Ishikawa (cell line): Measurements from ENCODE around the gene NRCAM.

Source experiments
- CEBPB ChIP-seq: IDR thresholded peaks from 2 replicates; pipeline ENCODE4 v1.6.1; 2012
- CREB1 ChIP-seq: IDR thresholded peaks from 2 replicates; pipeline ENCODE4 v1.6.1; 2012; ENCODE audit warnings: low read depth
- EGR1 ChIP-seq: IDR thresholded peaks from 2 replicates; pipeline ENCODE4 v1.6.1; 2012
- EP300 ChIP-seq: IDR thresholded peaks from 2 replicates; pipeline ENCODE4 v1.6.1; 2012; ENCODE audit warnings: borderline replicate concordance
- FOXM1 ChIP-seq: IDR thresholded peaks from 2 replicates; pipeline ENCODE4 v1.6.1; 2012; ENCODE audit warnings: low read depth, borderline replicate concordance
- NFIC ChIP-seq: IDR thresholded peaks from 2 replicates; pipeline ENCODE4 v1.6.1; 2012
- RAD21 ChIP-seq: IDR thresholded peaks from 2 replicates; pipeline ENCODE4 v1.6.1; 2012; ENCODE audit warnings: low read depth
- TAF1 ChIP-seq: IDR thresholded peaks from 2 replicates; pipeline ENCODE4 v1.6.1; 2012; ENCODE audit warnings: low read depth, mild to moderate bottlenecking
- TCF12 ChIP-seq: IDR thresholded peaks from 2 replicates; pipeline ENCODE4 v1.6.1; 2012; ENCODE audit warnings: low read depth
- TEAD4 ChIP-seq: IDR thresholded peaks from 2 replicates; pipeline ENCODE4 v1.6.1; 2012
- YY1 ChIP-seq: IDR thresholded peaks from 2 replicates; pipeline ENCODE4 v1.6.1; 2012; ENCODE audit warnings: low read depth
- ZBTB7A ChIP-seq: IDR thresholded peaks from 2 replicates; pipeline ENCODE4 v1.6.1; 2012; ENCODE audit warnings: low read depth
- TF ChIP-seq, protein P1 (sequence below): IDR thresholded peaks from 2 replicates; pipeline ENCODE4 v1.6.1; 2012
- TF ChIP-seq, protein P2 (sequence below): IDR thresholded peaks from 2 replicates; pipeline ENCODE4 v1.6.1; 2012
- TF ChIP-seq, protein P3 (sequence below): IDR thresholded peaks from 2 replicates; pipeline ENCODE4 v1.6.1; 2012; ENCODE audit warnings: low read depth, mild to moderate bottlenecking

The NRCAM gene

DNA sequence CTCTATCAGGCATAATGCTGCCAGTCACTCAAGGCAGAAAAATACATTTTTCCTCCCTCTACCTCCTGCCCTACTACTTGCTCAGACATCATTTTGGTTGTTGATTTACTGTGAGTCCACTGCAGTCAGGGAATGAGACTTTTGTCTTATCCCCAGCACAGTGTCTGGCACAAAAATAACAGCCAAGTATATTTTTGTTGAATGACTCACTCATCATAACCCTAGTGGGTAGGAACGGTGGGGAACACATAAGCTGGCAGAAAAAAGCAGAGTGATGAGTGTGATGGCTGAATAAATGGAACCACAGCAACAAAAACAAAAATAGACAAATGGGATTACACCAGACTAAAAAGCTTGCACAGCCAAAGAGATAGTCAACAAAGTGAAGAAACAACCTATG, 260.2 kb downstream of the NRCAM start:
- TF ChIP-seq, protein P1, sequence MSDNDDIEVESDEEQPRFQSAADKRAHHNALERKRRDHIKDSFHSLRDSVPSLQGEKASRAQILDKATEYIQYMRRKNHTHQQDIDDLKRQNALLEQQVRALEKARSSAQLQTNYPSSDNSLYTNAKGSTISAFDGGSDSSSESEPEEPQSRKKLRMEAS: no peak
- TF ChIP-seq, protein P2, sequence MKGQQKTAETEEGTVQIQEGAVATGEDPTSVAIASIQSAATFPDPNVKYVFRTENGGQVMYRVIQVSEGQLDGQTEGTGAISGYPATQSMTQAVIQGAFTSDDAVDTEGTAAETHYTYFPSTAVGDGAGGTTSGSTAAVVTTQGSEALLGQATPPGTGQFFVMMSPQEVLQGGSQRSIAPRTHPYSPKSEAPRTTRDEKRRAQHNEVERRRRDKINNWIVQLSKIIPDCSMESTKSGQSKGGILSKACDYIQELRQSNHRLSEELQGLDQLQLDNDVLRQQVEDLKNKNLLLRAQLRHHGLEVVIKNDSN: no peak
- no peak for TF ChIP-seq ZBTB7A
- no peak for TF ChIP-seq RAD21
- no peak for TF ChIP-seq EP300
- no peak for TF ChIP-seq TAF1
- TF ChIP-seq TEAD4: no peak
- no peak for TF ChIP-seq YY1
- TF ChIP-seq FOXM1: no peak
- no peak for TF ChIP-seq CEBPB
- TF ChIP-seq CREB1: no peak
- TF ChIP-seq NFIC: no peak

GRCh38 chr7:108193594-108194498, 262.4 kb downstream of the NRCAM start:
- TF ChIP-seq CEBPB: peak; percentile 43; the same call in 1 of the 2 replicates
- TF ChIP-seq CREB1: no peak

DNA sequence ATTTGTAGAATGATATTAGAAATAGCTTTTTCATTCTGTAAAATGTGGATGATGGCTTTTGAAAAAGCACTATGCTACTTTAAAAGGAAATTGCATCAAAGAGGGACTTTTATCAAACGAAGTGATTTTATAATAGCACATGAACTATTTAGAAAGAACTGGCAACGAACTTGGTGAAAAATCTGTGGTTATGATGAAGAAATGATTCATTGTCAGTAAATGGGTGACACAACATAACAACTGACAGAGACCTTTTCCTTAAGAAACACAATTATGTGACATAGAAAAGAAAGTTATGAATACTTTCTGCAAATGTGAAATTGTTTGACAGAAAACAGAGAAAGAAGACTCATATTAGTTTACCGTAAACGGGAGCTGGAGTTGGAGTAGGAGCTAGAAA, 265.3 kb downstream of the NRCAM start:
- TF ChIP-seq, protein P3, sequence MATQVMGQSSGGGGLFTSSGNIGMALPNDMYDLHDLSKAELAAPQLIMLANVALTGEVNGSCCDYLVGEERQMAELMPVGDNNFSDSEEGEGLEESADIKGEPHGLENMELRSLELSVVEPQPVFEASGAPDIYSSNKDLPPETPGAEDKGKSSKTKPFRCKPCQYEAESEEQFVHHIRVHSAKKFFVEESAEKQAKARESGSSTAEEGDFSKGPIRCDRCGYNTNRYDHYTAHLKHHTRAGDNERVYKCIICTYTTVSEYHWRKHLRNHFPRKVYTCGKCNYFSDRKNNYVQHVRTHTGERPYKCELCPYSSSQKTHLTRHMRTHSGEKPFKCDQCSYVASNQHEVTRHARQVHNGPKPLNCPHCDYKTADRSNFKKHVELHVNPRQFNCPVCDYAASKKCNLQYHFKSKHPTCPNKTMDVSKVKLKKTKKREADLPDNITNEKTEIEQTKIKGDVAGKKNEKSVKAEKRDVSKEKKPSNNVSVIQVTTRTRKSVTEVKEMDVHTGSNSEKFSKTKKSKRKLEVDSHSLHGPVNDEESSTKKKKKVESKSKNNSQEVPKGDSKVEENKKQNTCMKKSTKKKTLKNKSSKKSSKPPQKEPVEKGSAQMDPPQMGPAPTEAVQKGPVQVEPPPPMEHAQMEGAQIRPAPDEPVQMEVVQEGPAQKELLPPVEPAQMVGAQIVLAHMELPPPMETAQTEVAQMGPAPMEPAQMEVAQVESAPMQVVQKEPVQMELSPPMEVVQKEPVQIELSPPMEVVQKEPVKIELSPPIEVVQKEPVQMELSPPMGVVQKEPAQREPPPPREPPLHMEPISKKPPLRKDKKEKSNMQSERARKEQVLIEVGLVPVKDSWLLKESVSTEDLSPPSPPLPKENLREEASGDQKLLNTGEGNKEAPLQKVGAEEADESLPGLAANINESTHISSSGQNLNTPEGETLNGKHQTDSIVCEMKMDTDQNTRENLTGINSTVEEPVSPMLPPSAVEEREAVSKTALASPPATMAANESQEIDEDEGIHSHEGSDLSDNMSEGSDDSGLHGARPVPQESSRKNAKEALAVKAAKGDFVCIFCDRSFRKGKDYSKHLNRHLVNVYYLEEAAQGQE: no peak
- TF ChIP-seq CEBPB (no peak), NFIC (no peak)

GRCh38 chr7:108189733-108190388, 266.4 kb downstream of the NRCAM start:
- TF ChIP-seq EGR1 (no peak), FOXM1 (no peak), EP300 (no peak), TAF1 (no peak), CEBPB (no peak), TCF12 (no peak), CREB1 (no peak), RAD21 (no peak), NFIC (no peak), ZBTB7A (no peak), TEAD4 (no peak), YY1 (no peak)
- TF ChIP-seq, protein P2: no peak
- TF ChIP-seq, protein P3: no peak
- TF ChIP-seq, protein P1: no peak

DNA sequence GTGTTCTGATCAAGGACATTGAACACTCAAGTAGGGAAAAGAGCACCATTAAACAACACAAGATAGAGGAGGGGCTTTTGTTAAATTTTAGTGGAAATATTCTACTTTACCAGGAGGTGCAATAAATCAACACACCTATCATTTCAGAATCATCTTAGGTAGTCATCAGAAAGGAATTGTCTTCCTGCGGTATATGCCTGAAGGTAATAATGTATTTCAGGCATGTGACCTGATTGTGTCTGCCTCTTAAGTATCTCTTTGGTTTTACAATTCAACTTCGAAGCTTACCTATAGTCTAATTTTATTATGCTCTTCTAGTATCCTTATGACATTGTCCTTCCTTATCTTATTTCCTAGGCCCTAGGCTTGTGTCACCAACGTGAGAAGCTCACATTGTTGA, 267.5 kb downstream of the NRCAM start:
- TF ChIP-seq, protein P1: no peak
- TF ChIP-seq EGR1 (no peak), TAF1 (no peak), TEAD4 (no peak)
